Epithelial cell of esophagus (primary cell): Measurements from ENCODE around the gene TMEM207.

ENCODE experiments used
- DNase-seq: peaks from one replicate; pipeline ENCODE4 v3.0.0; 2010; ENCODE audit warnings: low read depth
- H3K4me3 ChIP-seq: 2 replicates; pipeline ENCODE4 v1.5.1; 2011; ENCODE audit warnings: mild to moderate bottlenecking, low read length, control low read depth
- CTCF ChIP-seq: IDR thresholded peaks from 2 replicates; pipeline ENCODE4 v1.5.1; 2011; ENCODE audit warnings: low read depth, mild to moderate bottlenecking, low read length, control low read depth, inconsistent platforms; ENCODE audit not compliant: insufficient read depth; ENCODE audit errors: missing control alignments

The TMEM207 gene

GRCh38 chr3:190388703-190389102 lies 61.0 kb downstream of the TMEM207 start:
- no peak for TF ChIP-seq CTCF
- no peak for DNase-seq
- H3K4me3 ChIP-seq, result no peak overlapping the region

GRCh38 chr3:190387578-190388213 lies 62.0 kb downstream of the TMEM207 start, which contains the start of gene CLDN16:
TSS of gene CLDN16 (plus strand) at chr3:190388163. CDS start at chr3:190388330, 167 bp downstream.
- DNase-seq, result no peak
- TF ChIP-seq CTCF, result no peak
- H3K4me3 ChIP-seq, result no peak within 1 kb of the TSS

- no peak for TF ChIP-seq CTCF
- peak; percentile 96 for DNase-seq
- no peak overlapping the region for H3K4me3 ChIP-seq
Measured at GRCh38 chr3:190385731-190386688, 63.7 kb downstream of the TMEM207 start.

GRCh38 chr3:190384309-190384756 lies 65.4 kb downstream of the TMEM207 start:
- no peak overlapping the region for H3K4me3 ChIP-seq
- DNase-seq, result peak; percentile 93
- TF ChIP-seq CTCF, result peak; percentile 89

GRCh38 chr3:190382082-190382481 lies 67.6 kb downstream of the TMEM207 start:
- DNase-seq, result peak; percentile 97
- H3K4me3 ChIP-seq, result no peak overlapping the region

GRCh38 chr3:190381441-190381840 lies 68.3 kb downstream of the TMEM207 start:
- no peak overlapping the region for H3K4me3 ChIP-seq
- DNase-seq, result peak; percentile 50
- no peak for TF ChIP-seq CTCF

More at GRCh38 chr3:190382082-190382481, 67.6 kb downstream of the TMEM207 start:
- TF ChIP-seq CTCF, result no peak

GRCh38 chr3:190380184-190380583 lies 69.5 kb downstream of the TMEM207 start:
- no peak overlapping the region for H3K4me3 ChIP-seq
- no peak for DNase-seq
- TF ChIP-seq CTCF, result no peak
